GM06990 (cell line): ENCODE measurements around the gene KISS1.

ENCODE experiments used
- DNase-seq: peaks from one replicate; pipeline ENCODE4 v3.0.0-alpha.2; 2011; ENCODE audit not compliant: insufficient read length; ENCODE audit errors: extremely low read depth
- H3K27me3 ChIP-seq: replicated peaks from 2 replicates; pipeline ENCODE4 v1.6.0; 2011; ENCODE audit warnings: low read length; ENCODE audit not compliant: control insufficient read depth, insufficient read depth
- H3K36me3 ChIP-seq: 2 replicates; pipeline ENCODE4 v1.5.1; 2011; ENCODE audit warnings: low read length; ENCODE audit not compliant: control insufficient read depth, insufficient read depth
- H3K4me3 ChIP-seq: replicated peaks from 2 replicates; pipeline ENCODE4 v1.5.1; 2011; ENCODE audit warnings: low read depth, mild to moderate bottlenecking, control low read depth, low read length
- CTCF ChIP-seq: IDR thresholded peaks from 2 replicates; pipeline ENCODE4 v1.5.1; 2011; ENCODE audit warnings: low read length, control low read depth, mild to moderate bottlenecking, inconsistent platforms; ENCODE audit not compliant: insufficient read depth, poor library complexity, severe bottlenecking

KISS1 gene

GRCh38 chr1:204232526-204232925, 36.2 kb upstream of the KISS1 start:
- H3K36me3 ChIP-seq = no peaks in the 10 kb centered on the region
- H3K4me3 ChIP-seq = no peak overlapping the region
- DNase-seq = no peak
- TF ChIP-seq CTCF = no peak
- H3K27me3 ChIP-seq = no peaks in the 10 kb centered on the region; the same call in none of the 2 replicates

- DNase-seq = no peak
- Histone ChIP-seq H3K27me3 (no peaks in the 10 kb centered on the region; the same call in 1 of the 2 replicates), H3K4me3 (no peak overlapping the region), H3K36me3 (no peaks in the 10 kb centered on the region)
- TF ChIP-seq CTCF = no peak
Observed at GRCh38 chr1:204230211-204230610, 33.9 kb upstream of the KISS1 start.

- DNase-seq = no peak
- TF ChIP-seq CTCF = no peak
- no peak overlapping the region for H3K4me3 ChIP-seq
- H3K27me3 ChIP-seq = no peaks in the 10 kb centered on the region; the same call in 1 of the 2 replicates
- no peaks in the 10 kb centered on the region for H3K36me3 ChIP-seq
Observed at GRCh38 chr1:204228896-204229295, 32.6 kb upstream of the KISS1 start.

GRCh38 chr1:204227996-204228785, 31.9 kb upstream of the KISS1 start:
- no peaks in the 10 kb centered on the region for H3K36me3 ChIP-seq
- no peak for TF ChIP-seq CTCF
- no peak for DNase-seq
- H3K27me3 ChIP-seq = no peaks in the 10 kb centered on the region; the same call in 1 of the 2 replicates
- H3K4me3 ChIP-seq = no peak overlapping the region

- no peak for TF ChIP-seq CTCF
- Histone ChIP-seq H3K36me3 (no peaks in the 10 kb centered on the region), H3K27me3 (no peaks in the 10 kb centered on the region; the same call in 1 of the 2 replicates), H3K4me3 (no peak overlapping the region)
- DNase-seq = no peak
Observed at GRCh38 chr1:204227351-204227750, 31.1 kb upstream of the KISS1 start.
